Left renal cortex interstitium (tissue), 4 donors: ENCODE measurements around the gene OGA. TPM values are rescaled to one million over a fixed set of nuclear protein-coding genes. Genes with fewer than 3 reads are reported as not detected.

ENCODE experiments used
- DNase-seq, 4 donors: peaks; one replicate each; pipeline ENCODE4 v3.0.0-alpha.2; 2013; ENCODE audit warnings: low read depth in 4 of 4, low spot score in 2 of 4, missing footprints in 1 of 4
- polyA plus RNA-seq, 4 donors: library from polyadenylated mRNA; unstranded; fragments of 120-200 nt; gene quantifications; one replicate each; pipeline ENCODE4 v1.2.1, GENCODE V29; 2013; ENCODE audit not compliant: insufficient read length in 4 of 4

OGA gene
- polyA plus RNA-seq, 4 donors = 114 to 274 (median 158) TPM

DNA sequence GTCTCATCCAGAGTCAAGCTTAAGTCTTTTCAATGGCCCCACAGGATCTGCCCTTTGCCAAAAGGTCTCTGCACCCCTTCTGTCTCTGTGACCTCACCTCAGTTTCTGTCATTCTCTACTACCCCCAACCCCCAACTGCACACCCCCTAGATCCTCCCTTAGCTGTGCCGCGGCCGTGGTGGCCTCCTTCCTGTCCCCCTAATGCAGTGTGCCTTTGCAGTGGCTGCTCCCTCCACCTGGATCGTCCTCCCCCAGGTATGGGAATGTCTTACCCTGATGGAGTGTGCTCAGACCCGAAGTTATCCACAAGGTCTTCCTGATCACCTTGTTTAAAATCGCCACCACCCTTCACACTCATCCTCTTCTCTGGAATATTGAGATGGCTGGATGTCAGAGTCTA lies 51.9 kb downstream of the OGA start:
- DNase-seq = no peak

DNA sequence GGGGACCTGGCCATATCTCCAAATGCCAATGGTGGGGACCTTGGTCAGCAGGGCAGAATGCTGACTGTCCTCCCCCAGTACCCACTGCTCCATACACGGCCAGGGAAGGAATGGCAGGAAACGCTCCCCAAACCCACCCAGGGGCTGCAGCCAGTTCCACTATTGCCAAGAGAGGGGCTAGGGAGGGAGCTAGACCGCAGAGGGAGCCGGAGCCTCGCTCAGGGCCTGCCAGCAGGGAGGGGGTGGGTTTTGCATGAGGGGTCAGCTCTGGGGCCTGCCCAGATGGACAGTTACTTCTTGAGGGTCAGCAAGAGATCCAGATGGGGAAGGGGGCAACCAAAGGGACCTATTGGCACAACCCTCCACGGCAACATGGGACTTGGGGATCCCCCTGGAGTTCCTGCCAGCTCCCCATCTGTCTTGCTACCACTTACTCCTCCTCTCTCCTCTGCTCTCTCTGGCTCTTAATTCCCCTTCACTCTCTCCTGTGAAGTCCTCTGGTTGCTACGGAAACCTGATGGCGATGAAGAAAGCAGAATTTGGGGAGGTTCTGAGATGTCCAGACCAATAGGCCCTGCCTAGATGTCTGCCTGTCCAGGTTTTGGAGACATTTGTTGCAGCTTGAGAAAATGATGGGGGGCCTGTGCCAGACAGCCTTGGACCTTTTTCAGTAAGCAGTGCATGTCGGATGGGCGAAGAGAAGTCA lies 55.0 kb downstream of the OGA start:
- DNase-seq = no peak

DNA sequence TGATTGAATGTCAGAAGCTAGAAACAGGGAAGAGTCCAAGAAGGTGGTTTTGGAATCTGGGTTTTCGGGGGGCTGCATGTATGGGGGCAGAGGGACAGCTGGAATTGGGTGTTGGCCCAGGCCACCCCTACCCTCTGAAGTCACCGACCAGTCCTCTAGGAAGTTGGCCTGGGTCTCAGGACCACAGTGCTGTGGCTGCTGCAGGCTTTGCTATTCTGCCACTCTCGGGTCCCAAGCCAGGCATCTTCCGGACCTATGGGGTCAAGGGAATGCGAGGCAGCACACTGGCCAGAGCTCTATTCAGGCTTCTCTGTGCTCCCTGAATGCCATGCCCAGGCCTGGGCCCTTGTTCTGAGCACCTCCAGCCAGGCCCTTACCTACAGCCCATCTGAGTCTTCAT lies 55.5 kb downstream of the OGA start:
- DNase-seq = no peak

DNA sequence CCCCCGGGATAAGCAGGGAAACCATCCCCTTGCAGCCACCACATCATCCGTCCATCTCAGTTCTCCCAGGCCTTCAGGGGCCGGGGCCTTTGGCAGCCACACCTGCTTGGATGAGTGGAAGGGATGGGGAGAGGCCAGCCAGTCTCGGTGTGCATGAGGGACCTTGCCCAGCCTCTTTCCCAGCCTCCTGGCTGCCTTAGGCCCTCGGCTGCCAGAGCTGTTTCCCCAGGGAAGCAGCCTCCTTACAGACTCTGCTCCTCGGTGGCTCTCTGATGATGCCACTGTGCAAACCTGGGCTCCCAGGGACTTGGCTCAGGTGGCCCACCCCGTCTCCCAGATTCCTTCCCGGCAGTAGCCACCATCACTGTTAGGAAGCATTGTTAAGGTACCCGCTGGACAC lies 57.0 kb downstream of the OGA start:
- no peak for DNase-seq

DNA sequence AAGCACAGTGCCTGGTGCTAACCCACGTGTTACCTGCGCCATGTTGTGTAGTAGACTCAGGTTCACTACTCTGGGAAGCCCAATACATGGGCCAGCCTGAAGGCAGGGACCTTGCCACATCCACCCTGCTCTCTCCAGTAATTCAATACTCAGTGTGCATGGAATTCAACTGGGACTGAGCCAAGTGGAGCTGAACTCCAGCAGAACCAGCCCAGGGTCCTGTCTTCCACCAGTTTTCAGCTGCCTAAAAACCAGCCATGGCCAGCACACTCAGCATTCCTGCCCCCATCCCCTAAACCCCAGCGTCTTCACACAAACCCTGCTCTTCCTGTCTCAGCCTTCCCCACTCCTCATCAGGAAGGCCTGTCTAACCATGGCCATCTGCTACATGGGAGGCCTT lies 57.7 kb downstream of the OGA start:
- no peak for DNase-seq

DNA sequence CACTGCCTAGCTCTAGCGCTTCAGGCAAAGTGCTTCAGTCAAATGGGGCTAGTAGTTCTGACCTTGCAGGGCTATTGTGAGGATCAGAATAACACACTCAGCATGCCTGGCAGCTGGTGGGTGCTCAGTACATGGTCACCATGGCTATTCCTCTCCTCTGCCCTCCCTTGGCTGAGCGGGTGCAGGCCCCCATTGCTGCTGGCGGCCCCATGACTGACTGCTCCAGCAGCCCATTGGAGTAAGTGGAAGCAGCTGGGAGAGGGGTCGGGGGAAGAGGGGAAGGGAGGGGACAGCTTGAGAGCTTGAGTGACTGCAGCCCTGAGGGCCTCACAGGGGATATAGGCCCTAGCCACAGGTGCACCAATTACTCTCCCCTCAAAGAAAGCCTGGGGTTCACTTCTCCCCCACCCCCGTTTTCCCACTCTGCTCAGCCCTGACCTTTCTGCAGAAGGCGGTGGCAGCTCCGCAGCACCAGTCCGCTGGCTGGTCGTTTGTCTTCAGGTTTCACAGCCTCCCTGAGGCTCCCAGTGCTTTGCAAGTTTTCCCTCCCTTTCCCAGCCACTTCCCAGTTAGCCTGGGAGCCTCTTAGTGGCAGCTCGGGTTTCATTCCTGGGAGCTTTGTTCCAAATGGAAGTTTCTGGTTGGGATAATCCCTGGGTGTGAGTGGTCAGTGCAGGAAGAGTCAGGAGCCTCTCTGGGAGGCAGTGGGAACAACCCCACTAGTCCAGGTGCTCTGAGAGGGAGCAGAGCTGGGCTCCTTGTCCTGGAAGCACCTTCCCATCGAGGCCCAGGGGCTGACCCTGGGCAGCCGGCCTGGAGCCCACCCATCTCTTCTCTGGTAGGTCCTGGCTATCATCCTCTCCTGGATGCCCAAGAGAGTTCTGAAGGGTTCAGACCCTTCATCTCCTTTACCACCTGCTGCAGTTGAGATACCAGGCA lies 58.7 kb downstream of the OGA start:
- DNase-seq = no peak

DNA sequence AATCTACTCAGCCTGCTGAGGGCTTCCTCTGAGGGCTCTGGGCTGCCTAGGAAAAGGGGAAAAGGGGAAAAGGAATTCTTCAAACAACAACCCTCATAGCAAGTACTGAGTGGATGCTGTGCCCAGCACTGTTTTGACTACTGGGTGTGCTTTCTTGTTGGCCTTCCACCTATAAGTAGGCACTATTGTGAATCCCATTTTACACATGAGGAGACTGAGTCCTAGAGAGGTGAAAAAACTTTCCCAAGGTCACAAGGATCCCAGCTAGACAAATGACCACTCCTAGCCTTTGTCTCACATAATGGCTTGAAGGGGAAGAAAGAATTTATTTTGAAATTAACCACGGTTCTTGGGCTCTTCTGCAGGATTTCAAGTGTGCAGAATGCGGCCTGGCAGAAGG lies 59.4 kb downstream of the OGA start:
- no peak for DNase-seq

DNA sequence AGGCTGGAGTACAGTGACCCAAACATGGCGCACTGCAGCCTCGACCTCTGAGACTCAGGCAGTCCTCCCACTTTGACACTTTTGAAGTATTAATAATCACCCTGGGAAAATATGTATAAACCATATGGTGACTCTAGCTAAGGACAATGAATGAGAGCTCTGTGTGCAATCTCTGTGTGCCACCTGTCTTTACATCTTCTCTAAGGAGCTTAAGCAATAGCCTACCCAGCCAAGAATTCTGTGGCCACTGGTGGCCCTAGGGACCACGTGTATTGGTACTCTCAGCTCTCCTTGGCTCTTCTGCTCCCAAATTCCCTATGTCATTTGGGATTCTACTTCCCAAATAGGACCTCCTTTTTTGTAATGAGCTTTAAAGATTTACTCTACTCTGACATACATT lies 66.0 kb downstream of the OGA start:
- DNase-seq = no peak

DNA sequence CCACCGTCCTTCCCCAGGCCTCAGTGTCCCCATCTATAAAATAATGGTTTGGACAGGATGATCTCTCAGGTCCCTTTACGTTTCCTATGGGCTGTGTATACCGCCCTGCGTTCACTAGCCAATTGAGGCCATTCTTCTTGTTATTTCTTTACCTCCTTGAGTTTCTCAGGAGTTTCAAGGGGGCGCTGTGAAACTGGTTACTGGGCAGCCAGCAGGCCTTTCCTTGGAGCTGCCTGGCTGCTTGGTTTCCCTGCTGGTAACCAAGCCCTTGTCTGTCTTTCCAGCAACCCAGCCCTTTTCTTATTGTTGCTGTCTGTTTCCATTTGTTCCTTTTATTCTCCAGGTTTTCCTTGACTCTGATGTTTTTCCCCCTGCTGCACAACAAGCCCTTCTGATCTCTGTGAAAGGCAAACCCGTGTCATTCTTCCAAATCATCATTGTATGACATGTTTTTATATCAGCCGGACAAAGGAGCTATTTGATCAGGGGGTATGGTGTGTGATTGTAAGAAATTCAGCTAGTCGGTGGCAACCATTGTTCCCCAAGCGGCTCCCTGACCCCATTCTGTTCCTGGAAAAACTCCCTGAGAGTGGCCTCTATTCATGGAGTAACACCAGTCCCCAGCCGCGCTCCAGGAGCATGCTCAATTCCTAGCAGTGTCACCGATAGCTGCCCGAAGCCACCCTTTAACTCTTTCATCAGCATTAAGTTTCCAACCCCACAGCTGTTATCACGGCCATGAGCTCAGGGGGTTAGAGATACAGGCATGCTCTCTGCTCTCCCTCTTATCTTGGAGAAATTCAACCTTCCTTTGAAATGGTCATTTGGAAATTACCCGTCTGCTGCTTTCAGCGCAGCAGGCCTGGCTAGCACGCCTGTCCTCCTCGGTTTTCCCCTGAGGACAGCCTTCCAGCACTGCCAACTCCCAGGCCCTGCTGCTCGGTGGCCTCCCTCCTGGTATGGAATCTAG lies 68.9 kb downstream of the OGA start:
- DNase-seq = no peak

DNA sequence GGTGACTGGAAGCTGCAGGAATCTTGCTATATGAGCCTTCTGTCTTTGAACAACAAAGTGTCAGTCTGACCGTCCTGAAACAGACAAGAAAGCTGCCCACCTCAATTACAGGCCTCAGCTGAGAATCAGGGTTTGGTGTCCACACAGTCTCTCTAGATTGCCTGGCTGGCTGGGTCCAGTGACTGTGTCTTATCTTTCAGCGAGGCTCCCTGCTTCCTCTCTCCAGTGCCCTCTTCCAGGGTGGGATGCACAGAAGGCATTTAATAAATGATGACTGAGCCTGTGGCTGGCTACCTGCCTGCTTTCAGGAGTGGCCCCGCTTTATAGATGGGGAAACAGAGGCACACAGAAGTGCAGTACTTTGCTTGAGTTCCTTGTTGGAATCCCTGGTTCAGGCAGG lies 69.7 kb downstream of the OGA start:
- DNase-seq = no peak

DNA sequence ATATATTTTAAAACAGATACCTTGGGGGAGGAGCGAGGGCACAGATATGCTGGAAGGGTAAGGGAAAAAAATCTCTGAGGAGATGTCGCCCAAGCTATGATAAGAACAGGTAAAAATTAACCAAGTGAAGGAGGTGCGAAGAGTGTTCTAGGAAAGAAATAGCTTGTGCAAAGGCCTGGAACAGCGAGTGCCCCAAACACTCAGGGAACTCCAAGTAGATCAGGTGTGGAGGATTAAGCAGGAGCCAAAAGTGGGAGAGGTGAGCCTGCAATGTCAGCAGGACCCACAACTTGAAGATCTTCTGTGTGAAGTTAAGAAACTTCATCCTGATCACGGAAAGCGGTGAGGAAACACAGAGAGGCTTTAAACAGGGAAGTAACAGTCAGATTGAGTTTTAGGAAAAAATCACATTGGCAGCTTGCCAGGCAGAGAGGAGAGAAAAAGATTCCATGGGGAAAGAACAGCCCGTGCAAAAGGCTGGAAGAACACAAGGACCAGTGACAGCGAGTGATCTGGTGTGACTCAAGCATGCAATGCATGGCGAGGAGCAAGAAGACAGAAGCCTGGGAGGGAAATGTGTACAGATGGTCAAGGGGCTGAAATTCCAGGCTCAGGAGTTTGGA lies 73.1 kb downstream of the OGA start:
- no peak for DNase-seq

DNA sequence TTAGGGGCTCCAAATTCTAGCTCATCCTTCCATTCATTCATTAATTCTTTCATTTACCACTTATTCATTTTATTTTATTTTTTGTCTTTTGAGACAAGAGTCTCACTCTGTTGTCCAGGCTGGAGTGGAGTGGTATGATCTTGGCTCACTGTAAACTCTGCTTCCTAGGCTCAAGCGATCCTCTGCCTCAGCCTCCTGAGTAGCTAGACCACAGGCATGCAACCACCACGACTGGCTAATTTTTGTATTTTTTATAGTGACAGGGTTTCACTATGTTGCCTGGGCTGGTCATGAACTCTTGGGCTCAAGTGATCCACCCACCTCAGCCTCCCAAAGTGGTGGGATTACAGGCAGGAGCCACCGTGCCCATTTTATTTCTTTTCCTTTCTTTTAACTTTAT lies 74.0 kb downstream of the OGA start:
- DNase-seq = no peak

DNA sequence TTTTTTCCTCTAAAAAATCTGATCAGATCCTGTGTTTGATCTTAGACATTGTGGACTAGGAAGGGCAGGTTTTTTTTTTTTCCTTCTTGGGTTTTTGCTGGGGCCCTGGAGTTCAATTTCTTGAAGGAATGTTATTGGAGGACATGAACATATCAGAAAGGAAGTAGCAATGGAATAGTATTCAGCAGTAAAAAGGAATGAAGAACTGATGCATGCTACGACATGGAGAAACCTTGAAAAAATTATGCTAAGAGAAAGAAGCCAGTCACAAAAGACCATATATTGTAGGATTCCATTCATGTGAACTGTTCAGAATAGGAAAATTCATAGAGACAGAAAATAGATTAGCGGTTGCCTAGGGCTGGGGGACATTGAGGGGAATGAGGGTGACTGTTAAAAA lies 76.3 kb downstream of the OGA start:
- DNase-seq = no peak

DNA sequence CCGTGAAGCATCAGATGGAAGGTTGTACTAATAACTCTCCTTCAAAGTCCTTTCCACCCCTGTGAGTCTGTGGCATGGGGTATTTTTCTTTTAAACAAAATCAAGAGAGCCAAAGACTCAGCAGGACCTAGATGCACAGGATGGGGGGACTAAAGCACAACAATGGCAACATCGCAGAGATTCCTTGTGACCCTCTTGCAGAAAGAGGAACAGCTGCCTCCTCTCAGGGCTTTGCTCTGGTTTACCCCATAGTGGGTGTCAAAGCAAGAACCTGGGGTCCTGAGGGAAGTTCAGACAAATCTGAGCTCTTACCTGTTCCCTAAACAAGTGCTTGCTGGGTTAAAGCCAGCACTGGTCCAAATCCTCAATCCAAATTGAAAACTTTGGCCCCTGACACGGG lies 81.6 kb downstream of the OGA start:
- DNase-seq = no peak

Other genes starting within 250 kb of the OGA start
- gene POLL, start 230.2 kb downstream of the OGA start, polyA plus RNA-seq = 10 to 100 TPM; 27.8 to 45.7 (median 34.9) TPM
- 10 to 100 TPM; 42.3 to 48.7 (median 45.0) TPM for gene DPCD, start 230.1 kb downstream of the OGA start, polyA plus RNA-seq
- 10 to 100 TPM; 51.1 to 61.6 (median 56.2) TPM for gene FBXW4, start 123.3 kb downstream of the OGA start, polyA plus RNA-seq
- gene FGF8, start 42.3 kb downstream of the OGA start, polyA plus RNA-seq = 10 to 100 TPM in 2 of 4 donors, 1 to 10 TPM in 2; 6.2 to 13.8 (median 9.8) TPM
- gene NPM3, start 35.0 kb downstream of the OGA start, polyA plus RNA-seq = 10 to 100 TPM; 52.6 to 77.4 (median 61.7) TPM
- 1 to 10 TPM; 2.0 to 8.8 (median 4.9) TPM for gene KCNIP2, start 25.4 kb upstream of the OGA start, polyA plus RNA-seq
- gene ARMH3, start 237.7 kb upstream of the OGA start, polyA plus RNA-seq = 10 to 100 TPM; 16.6 to 21.1 (median 19.5) TPM
- 10 to 100 TPM; 10.8 to 17.5 (median 13.7) TPM for gene HPS6, start 246.9 kb upstream of the OGA start, polyA plus RNA-seq